ENCODE measurements around the gene POLR2A. TPM values are rescaled to one million over a fixed set of nuclear protein-coding genes. Genes with fewer than 3 reads are reported as not detected.
"Not testable (repeated sequence)": the region's sequence is repeated elsewhere in the genome, so short reads cannot be mapped to it uniquely, and the experiment has no call there.

Gene POLR2A
- total RNA-seq, 1 donor from 2014 or later: 32.7 TPM

- Mint-ChIP-seq H3K36me3 (peaks cover 7% of the 10 kb centered on the region), H3K4me1 (peaks cover 63% of the 10 kb centered on the region), H3K27me3 (ENCODE audit: insufficient read depth, low read depth) (peaks cover 16% of the 10 kb centered on the region), H3K9me3 (no peaks in the 10 kb centered on the region), H3K27ac (peak within 1 kb of the TSS; percentile 99), H3K4me3 (peak within 1 kb of the TSS; percentile 98)
- no peaks in the 10 kb centered on the region for H3K27me3 ChIP-seq
- H2AFZ ChIP-seq (replicated peaks): peak within 1 kb of the TSS; percentile 77
- peak within 1 kb of the TSS; percentile 97 for H3K4me3 ChIP-seq
- TF ChIP-seq EZH2 (IDR thresholded peaks at IDR 0.05) (no peak), CTCF (IDR thresholded peaks at IDR 0.05) (no peak), EZH2phosphoT487 (IDR thresholded peaks at IDR 0.05) (no peak)
- peak within 1 kb of the TSS; percentile 98 for H3K4me2 ChIP-seq
- peak within 1 kb of the TSS; percentile 79 for H3K9ac ChIP-seq
- DNase-seq (ENCODE audit: low spot score): peak; percentile 82
- H3K79me2 ChIP-seq (ENCODE audit: low read depth): peaks cover 58% of the 10 kb centered on the region
- H3K36me3 ChIP-seq: no peaks in the 10 kb centered on the region
- peaks cover 19% of the 10 kb centered on the region for H3K4me1 ChIP-seq
- H3F3A ChIP-seq (ENCODE audit: low read depth): peaks cover 33% of the 10 kb centered on the region
- H3K9me3 ChIP-seq (ENCODE audit: low read depth): no peaks in the 10 kb centered on the region
- H4K20me1 ChIP-seq (ENCODE audit: low read depth): peaks cover 26% of the 10 kb centered on the region
- H3K27ac ChIP-seq: peak within 1 kb of the TSS; percentile 80
Observed at GRCh38 chr17:7479213-7480088, 4.7 kb upstream of the POLR2A start, which contains the start of gene ZBTB4. TSS of gene ZBTB4 (minus strand) at chr17:7479631. CDS start at chr17:7466801, 12,830 bp downstream.

- H3K4me2 ChIP-seq: peak overlapping the region; percentile 98
- peak overlapping the region; percentile 65 for H2AFZ ChIP-seq (replicated peaks)
- Mint-ChIP-seq H3K4me1 (peaks cover 67% of the 10 kb centered on the region), H3K36me3 (peaks cover 9% of the 10 kb centered on the region), H3K27ac (peak overlapping the region; percentile 99), H3K27me3 (ENCODE audit: insufficient read depth, low read depth) (peaks cover 16% of the 10 kb centered on the region), H3K4me3 (peak overlapping the region; percentile 98), H3K9me3 (no peaks in the 10 kb centered on the region)
- H3K9me3 ChIP-seq (ENCODE audit: low read depth): no peaks in the 10 kb centered on the region
- TF ChIP-seq EZH2phosphoT487 (IDR thresholded peaks at IDR 0.05): no peak
- no peak for TF ChIP-seq CTCF (IDR thresholded peaks at IDR 0.05)
- TF ChIP-seq EZH2 (IDR thresholded peaks at IDR 0.05): no peak
- peaks cover 19% of the 10 kb centered on the region for H3K4me1 ChIP-seq
- peak overlapping the region; percentile 80 for H3K27ac ChIP-seq
- peaks cover 34% of the 10 kb centered on the region for H3F3A ChIP-seq (ENCODE audit: low read depth)
- no peak for DNase-seq (ENCODE audit: low spot score)
- peak overlapping the region; percentile 36 for H3K9ac ChIP-seq
- H3K79me2 ChIP-seq (ENCODE audit: low read depth): peaks cover 59% of the 10 kb centered on the region
- H3K36me3 ChIP-seq: no peaks in the 10 kb centered on the region
- H3K27me3 ChIP-seq: no peaks in the 10 kb centered on the region
- peak overlapping the region; percentile 97 for H3K4me3 ChIP-seq
- peaks cover 29% of the 10 kb centered on the region for H4K20me1 ChIP-seq (ENCODE audit: low read depth)
Observed at GRCh38 chr17:7480089-7480384, 4.1 kb upstream of the POLR2A start.

GRCh38 chr17:7481275-7481674, 2.9 kb upstream of the POLR2A start, which contains the start of gene SLC35G6:
TSS of gene SLC35G6 (plus strand) at chr17:7481446. CDS start at chr17:7481517, 71 bp downstream.
- H3K9ac ChIP-seq; H3K9me3 ChIP-seq (ENCODE audit: low read depth); H2AFZ ChIP-seq (replicated peaks); H3K27me3 ChIP-seq; H3K4me3 ChIP-seq; H3K36me3 ChIP-seq; DNase-seq (ENCODE audit: low spot score); H3K27ac ChIP-seq; H3K9me3 Mint-ChIP-seq: not testable (repeated sequence)
- peaks cover 73% of the 10 kb centered on the region for H3K4me1 Mint-ChIP-seq
- H3K4me1 ChIP-seq: peaks cover 21% of the 10 kb centered on the region
- H3K4me3 Mint-ChIP-seq: peak within 1 kb of the TSS; percentile 98
- peak within 1 kb of the TSS; percentile 98 for H3K4me2 ChIP-seq
- H3K27me3 Mint-ChIP-seq (ENCODE audit: insufficient read depth, low read depth): peaks cover 14% of the 10 kb centered on the region
- H3K36me3 Mint-ChIP-seq: peaks cover 11% of the 10 kb centered on the region
- peak within 1 kb of the TSS; percentile 99 for H3K27ac Mint-ChIP-seq
- peaks cover 35% of the 10 kb centered on the region for H4K20me1 ChIP-seq (ENCODE audit: low read depth)
- H3F3A ChIP-seq (ENCODE audit: low read depth): peaks cover 37% of the 10 kb centered on the region
- H3K79me2 ChIP-seq (ENCODE audit: low read depth): peaks cover 59% of the 10 kb centered on the region

- H3K9me3 Mint-ChIP-seq; H3K27me3 ChIP-seq; H3K4me2 ChIP-seq; H3K36me3 Mint-ChIP-seq; DNase-seq (ENCODE audit: low spot score); H3K9ac ChIP-seq; H3K27ac ChIP-seq; H2AFZ ChIP-seq (replicated peaks); H3K4me3 ChIP-seq; H3K9me3 ChIP-seq (ENCODE audit: low read depth); H3K36me3 ChIP-seq: not testable (repeated sequence)
- Mint-ChIP-seq H3K27me3 (ENCODE audit: insufficient read depth, low read depth) (peaks cover 11% of the 10 kb centered on the region), H3K4me1 (peaks cover 70% of the 10 kb centered on the region), H3K4me3 (peak overlapping the region; percentile 96), H3K27ac (peak overlapping the region; percentile 100)
- peaks cover 59% of the 10 kb centered on the region for H3K79me2 ChIP-seq (ENCODE audit: low read depth)
- peaks cover 29% of the 10 kb centered on the region for H3K4me1 ChIP-seq
- peaks cover 37% of the 10 kb centered on the region for H4K20me1 ChIP-seq (ENCODE audit: low read depth)
- peaks cover 38% of the 10 kb centered on the region for H3F3A ChIP-seq (ENCODE audit: low read depth)
Observed at GRCh38 chr17:7481842-7482741, 2.1 kb upstream of the POLR2A start.

- not testable (repeated sequence) for H3K36me3 ChIP-seq; H3K27me3 ChIP-seq; H3K27ac ChIP-seq; H2AFZ ChIP-seq (replicated peaks); H3K9me3 Mint-ChIP-seq; DNase-seq (ENCODE audit: low spot score); H3K9ac ChIP-seq; H3K4me3 ChIP-seq; H3K9me3 ChIP-seq (ENCODE audit: low read depth)
- Mint-ChIP-seq H3K4me3 (peak overlapping the region; percentile 96), H3K36me3 (peaks cover 13% of the 10 kb centered on the region), H3K27me3 (ENCODE audit: insufficient read depth, low read depth) (peaks cover 10% of the 10 kb centered on the region), H3K4me1 (peaks cover 70% of the 10 kb centered on the region), H3K27ac (peak overlapping the region; percentile 100)
- Histone ChIP-seq H3K4me2 (peak overlapping the region; percentile 99), H4K20me1 (ENCODE audit: low read depth) (peaks cover 37% of the 10 kb centered on the region), H3K4me1 (peaks cover 35% of the 10 kb centered on the region), H3F3A (ENCODE audit: low read depth) (peaks cover 43% of the 10 kb centered on the region), H3K79me2 (ENCODE audit: low read depth) (peaks cover 59% of the 10 kb centered on the region)
Observed at GRCh38 chr17:7482742-7483088, 1.5 kb upstream of the POLR2A start.

Measured in neural progenitor cell (in vitro differentiated cells).